ENCODE results near the gene TMEM59.

GRCh38 chr1:53992085-53992874 is 60.7 kb downstream of the TMEM59 start:
- TF ChIP-seq CTCF (conservative IDR thresholded peaks at IDR 0.05; ENCODE audit: low read depth, low read length) (no peak), EZH2 (IDR thresholded peaks at IDR 0.05; ENCODE audit: borderline replicate concordance, low read depth, low read length, poor library complexity, severe bottlenecking) (no peak)

Data from A673 (cell line).